Renal cortex interstitium (tissue), 15 donors: ENCODE data around the gene RIBC1. TPM values are rescaled to one million over a fixed set of nuclear protein-coding genes. Genes with fewer than 3 reads are reported as not detected.
"Not testable (repeated sequence)": the region's sequence is repeated elsewhere in the genome, so short reads cannot be mapped to it uniquely, and the experiment has no call there.

Experiments
- DNase-seq, 11 donors: peaks; one replicate each; pipeline ENCODE4 v3.0.0-alpha.2; 2013; ENCODE audit warnings: low read depth in 9 of 11, low spot score in 4 of 11; ENCODE audit errors: extremely low read depth in 1 of 11
- long read RNA-seq, 16 experiments: transcript quantifications; one replicate each; lab custom pipeline, GENCODE V29; 2026
- polyA plus RNA-seq, 3 donors: library from polyadenylated mRNA; unstranded; fragments of 120-200 nt; gene quantifications; one replicate each; pipeline ENCODE4 v1.2.1, GENCODE V29; 2013; ENCODE audit not compliant: insufficient read length in 3 of 3

RIBC1 gene
- polyA plus RNA-seq = 1 to 10 TPM; 4.9 to 5.3 (median 5.2) TPM
- long read RNA-seq, donor 1 = 0 reads
- long read RNA-seq, donor 2 = 0 reads
- long read RNA-seq, donor 3, partial matches to known transcripts = 0 of 2 reads
- long read RNA-seq, donor 3, other reads (novel, unspliced or antisense) = 0 of 2 reads
- long read RNA-seq, donor 4, partial matches to known transcripts = 43 of 137 reads
- long read RNA-seq, donor 4, other reads (novel, unspliced or antisense) = 93 of 137 reads
- long read RNA-seq, donor 5, partial matches to known transcripts = 124 of 255 reads
- long read RNA-seq, donor 5, other reads (novel, unspliced or antisense) = 128 of 255 reads
- long read RNA-seq, donor 6 = 0 reads
- long read RNA-seq, donor 7, partial matches to known transcripts = 0 of 2 reads
- long read RNA-seq, donor 7, other reads (novel, unspliced or antisense) = 0 of 2 reads
- long read RNA-seq, donor 8, partial matches to known transcripts = 5 of 6 reads
- long read RNA-seq, donor 8, other reads (novel, unspliced or antisense) = 0 of 6 reads
- long read RNA-seq, donor 9 = 0 reads
- long read RNA-seq, donor 10 = 0 reads
- long read RNA-seq, donor 11, partial matches to known transcripts = 44 of 129 reads
- long read RNA-seq, donor 11, other reads (novel, unspliced or antisense) = 83 of 129 reads
- long read RNA-seq, donor 12 = 0 reads
- long read RNA-seq, donor 13, partial matches to known transcripts = 0 of 2 reads
- long read RNA-seq, donor 13, other reads (novel, unspliced or antisense) = 0 of 2 reads
- long read RNA-seq, donor 14 = 0 reads
- long read RNA-seq, donor 15 = 0 reads
- long read RNA-seq, donor 16, partial matches to known transcripts = 0 of 2 reads
- long read RNA-seq, donor 16, other reads (novel, unspliced or antisense) = 0 of 2 reads

DNA sequence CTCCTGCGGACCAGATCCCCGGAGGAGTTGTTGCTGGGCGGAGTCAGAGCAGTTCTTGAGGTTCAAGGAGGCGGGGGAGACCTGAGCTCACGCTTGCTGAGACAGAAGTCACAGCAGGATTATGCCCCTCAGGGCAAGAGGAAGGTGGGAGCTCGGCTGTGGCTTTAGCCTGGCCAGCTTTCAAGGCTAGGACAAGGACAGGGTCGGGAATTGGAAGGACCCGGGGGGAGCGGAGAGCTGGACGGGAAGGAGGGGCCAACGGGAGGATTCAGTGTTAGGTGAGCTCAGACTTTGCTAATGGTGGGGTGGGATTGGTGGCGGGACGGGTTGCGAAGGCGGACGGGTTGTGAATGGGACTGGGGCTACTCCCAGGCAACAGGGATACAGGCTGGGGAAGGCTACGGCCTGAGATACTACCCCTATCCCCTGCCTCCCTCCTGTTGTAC lies at the start of gene RIBC1:
RIBC1 (plus strand) TSS at position 13 of the 446 bp plus-strand sequence. CDS start 3,404 bp downstream, outside the sequence.
- DNase-seq = no peak

DNA sequence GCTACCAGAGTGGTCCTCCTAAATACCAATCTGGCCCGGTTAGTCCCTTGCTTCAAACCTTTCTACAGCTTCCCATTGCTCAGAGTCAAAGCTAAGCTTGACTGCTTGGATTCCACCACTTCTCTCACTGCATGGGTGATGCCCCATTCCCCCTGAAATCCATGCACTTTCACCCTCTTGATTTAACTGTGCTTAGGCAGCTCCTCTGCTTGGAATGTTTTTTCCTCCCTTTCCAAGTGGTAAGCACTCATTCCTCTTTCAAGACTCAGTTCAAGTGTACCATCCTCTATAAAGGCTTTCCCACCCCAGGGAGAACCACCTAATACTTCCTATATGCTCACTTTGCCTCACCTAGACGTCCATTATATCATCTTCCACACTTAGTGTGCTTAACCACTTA lies 49.4 kb upstream of the RIBC1 start:
- no peak for DNase-seq

DNA sequence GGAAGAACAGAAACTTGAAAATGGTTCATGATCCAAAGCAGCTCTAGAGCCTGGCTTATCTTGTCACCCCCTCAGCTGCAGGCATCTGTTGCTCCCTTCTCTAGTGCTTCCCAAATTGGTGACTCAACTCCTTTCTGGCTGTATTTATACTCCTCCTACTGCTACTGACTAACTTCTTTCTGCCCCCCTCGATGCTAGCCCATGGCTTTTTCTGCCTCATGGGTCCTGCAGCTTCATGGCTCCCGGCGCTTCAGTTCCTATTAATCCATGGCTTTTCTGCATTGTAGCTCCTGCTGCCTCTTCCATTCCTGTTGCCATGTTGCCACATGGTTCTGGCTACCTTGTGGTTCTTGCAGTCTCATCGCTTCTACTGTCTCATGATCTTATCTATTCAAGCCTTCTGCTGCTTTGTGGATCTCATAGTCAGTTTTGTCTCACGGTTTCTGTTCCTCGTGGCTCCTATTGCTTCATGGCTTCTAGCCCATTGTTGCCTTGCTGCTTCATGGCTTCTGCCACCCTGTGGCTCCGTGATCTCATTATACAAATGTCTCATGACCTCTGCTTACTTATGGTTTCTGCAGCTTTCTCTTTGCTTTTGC lies 48.4 kb upstream of the RIBC1 start:
- no peak for DNase-seq

DNA sequence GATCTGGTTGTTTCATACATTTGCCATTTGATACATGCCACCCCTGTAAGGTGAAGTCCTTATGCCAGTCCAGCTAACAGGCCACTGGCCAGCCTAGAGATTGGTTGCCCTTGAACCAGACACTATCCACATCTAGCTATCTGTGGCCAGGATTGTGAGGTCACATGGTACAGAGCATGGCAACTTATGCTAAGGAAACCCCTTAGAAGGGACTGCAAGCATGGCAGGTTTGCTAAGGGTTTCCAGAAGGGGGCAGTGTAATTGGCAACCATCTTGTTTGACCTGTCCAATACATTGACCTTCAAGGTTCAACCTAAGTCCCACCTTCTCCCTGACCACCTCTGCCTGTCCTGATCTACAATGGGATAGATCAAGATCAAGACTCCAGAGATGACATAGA lies 47.8 kb upstream of the RIBC1 start:
- DNase-seq = no peak

DNA sequence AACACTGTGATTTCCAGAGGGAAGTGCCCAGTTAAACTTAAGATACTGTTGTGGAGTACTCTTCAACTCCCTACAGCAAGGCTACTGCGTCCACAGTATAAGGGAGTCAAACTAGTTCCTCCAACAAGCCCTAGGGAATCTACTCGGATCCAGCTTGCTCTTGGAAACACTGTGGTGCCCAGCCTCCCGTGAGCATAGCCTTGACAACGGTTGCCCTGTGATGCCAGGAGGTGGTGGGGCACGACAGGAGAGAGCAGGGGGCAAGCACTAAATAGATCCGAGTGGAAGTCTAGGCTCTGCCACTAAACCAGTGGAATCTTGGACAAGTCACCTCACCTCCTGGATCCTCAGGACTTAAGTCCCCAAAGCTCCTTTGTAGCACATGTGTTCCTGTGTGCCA lies 45.8 kb upstream of the RIBC1 start:
- no peak for DNase-seq

DNA sequence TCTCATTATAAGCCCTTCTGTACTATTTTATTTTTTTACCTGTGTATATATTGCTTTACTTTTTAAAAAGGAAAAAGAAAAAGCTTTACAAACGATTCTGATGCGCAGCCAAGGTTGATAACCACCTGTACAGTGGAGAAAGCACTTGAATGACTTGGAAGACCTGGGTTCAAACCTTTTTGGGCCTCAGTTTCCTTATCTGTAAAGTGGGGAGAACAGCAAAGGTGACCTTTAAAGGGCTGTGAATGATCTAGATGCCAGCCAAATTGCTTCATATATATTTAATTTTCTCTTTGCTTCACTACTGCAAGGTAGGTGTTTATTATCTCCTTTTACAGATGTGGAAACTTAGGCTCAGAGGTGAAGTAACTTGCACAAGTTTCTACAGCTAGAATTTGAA lies 45.2 kb upstream of the RIBC1 start:
- DNase-seq = no peak

DNA sequence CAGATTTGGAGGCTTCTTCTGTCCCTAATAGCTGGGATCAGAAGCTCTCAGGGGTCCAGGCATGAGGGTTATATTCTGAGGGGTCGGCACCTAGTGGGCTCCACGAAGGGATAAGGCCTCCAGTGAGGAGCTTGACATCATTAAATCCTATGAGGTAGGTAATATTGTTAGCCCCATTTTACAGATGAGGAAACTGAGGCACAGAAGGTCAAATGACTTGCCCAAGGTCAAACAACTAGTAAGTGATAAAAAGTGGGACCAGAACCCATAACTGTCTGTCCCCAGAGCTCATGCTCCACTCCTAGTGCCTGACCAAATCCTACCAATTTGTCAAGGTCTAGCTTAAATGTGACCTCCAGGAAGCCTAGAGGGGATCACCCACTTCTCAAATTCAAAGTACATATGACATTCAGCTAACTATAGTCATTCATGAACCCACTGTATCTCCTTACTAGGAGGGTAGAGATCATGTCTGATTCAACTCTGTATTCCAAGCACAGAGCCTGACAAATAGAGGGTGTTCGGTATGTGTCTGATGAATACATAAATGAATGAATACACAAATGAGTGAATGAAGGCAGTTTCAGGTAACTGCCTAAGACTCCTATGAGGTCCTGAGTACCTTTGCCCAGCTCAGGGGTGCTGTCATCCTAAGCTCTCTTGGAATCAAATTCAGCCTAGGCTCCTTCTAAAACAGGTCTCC lies 43.5 kb upstream of the RIBC1 start:
- DNase-seq = no peak

DNA sequence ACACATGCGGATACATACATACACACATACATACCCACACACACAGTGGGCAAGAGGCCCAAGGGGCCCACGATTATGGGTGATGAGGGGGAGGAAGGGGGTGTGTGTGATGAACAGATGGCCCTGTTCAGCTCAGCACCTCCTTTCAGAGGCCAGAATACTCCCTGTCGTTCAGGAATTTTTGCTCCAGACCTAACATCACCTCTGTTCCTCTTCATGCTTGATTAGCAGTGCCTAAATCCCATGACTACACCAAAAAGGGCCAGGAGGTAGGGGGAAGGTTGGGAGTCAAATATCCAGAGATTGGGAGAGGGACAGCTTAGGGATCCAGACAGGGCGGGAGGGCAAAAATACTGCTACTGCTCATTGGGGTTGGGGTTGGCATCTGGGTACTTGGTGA lies 42.9 kb upstream of the RIBC1 start:
- DNase-seq = no peak

DNA sequence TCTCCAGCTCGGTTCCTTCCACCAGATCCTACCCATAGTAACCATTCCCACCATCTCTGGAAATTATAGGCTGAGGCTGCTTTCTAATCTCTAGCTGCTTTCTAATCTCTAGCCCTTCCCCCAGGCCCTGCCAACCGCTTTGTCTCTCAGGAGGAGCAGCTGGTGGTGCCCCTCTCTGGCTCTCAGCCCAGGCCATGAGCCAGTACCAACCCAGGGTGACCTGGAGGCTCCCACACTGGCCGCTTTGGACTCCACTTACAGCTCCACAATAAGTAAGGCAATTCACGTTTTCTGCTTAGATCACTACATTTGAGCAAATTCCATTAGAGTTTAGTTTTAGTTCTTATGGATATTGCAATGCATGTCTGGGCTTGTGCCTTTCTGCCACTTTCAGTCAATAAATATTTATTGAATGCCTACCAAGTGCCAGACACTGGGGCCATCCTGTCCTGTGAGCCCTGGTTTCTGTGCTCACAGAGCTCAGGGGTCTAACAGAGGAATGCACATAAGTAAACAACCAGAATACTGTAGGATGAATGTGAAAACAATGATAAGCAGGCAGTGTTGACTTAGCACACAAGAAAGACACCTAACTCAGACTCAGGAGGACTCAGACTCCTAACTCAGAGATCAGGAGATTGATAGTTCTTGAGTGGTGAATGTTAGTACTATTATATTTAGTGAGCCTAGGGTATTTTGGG lies 39.1 kb upstream of the RIBC1 start:
- DNase-seq = no peak

DNA sequence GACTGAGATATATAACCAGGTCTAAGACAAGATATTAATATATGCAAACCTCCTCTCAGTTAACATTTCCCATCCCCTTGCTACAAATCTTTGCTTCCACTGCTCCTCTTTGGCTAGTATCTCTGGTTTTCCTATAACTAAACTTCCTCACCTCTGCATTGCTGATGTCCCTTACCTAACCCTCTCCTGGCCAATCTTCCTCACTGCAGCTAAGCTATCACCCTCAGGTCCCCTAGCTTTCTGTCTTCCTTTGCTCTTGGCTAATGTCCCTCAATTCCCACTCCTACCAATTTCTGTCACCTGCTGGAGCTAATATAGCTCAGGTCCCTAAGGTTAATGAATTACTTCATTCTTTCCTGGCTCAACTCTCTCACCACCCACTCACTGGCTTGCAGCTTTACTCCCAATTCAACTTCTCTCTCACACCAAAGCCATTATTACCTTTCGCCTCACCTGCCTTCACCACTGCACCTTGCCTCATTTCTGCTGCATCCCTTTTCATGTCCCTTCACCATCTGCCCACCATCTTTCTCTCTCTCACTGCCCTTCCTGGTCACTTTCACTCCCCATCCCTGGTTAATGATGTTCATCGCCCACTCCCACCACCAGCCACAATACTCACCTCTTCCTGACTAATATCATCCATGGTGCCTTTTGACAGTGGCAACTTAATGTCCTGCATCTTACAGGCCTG lies 26.9 kb upstream of the RIBC1 start:
- no peak for DNase-seq

DNA sequence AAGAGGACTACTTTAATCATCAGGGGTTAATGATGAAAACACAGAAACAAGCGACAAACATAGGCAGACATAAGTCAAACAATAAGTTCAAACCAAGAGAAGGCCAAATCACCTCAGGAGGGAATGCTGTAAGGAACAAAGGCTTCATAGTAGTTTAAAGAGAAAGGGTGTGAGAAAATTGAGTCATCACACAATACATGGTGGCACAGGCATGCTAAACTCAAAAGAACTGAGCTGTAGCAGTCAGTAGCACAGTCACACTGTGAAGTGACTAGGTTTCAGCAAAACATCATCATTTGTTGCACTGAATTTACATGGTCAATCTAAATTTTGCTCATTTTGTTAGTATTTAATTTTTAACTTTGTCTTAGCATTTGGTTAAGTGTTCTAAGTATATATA lies 24.5 kb upstream of the RIBC1 start:
- DNase-seq = no peak

DNA sequence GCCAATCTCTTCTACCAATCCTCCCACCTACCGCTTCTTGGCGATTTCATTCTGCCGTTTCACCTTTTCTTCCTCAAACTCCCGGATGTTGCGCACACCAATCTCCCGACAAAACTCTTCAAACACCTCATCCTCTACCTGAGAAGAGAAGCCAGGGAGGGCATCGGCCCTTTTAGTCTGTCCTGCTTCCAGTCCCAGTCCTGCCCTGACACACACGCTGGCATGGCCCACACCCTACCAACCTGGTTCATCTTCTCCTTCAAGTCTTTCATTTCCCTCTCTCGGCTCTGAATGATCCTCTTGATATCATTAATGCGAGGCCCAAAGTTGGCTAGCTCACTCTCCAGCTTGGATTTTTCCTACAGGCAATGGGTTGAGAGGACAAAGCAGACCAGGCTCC lies 19.1 kb upstream of the RIBC1 start:
- no peak for DNase-seq

DNA sequence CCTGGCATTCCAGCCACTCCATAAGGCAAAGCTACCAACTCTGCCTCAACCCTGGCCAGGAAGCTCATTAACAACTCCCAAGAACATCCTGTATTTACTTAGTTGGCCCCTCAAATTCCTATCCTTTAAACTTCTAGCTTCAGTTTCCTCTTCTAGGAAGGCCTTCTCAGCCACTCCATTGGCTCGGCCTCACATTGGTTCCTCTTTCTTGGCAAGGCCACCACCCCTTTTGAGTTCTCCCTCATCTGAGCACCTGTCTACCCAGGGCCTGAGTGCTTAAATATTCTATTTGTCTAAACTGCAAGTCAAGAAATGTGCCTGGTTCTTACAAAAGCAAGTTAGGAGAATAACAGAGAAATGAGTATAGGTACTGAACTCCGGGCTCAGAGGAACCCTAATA lies 10.2 kb upstream of the RIBC1 start:
- DNase-seq = no peak

DNA sequence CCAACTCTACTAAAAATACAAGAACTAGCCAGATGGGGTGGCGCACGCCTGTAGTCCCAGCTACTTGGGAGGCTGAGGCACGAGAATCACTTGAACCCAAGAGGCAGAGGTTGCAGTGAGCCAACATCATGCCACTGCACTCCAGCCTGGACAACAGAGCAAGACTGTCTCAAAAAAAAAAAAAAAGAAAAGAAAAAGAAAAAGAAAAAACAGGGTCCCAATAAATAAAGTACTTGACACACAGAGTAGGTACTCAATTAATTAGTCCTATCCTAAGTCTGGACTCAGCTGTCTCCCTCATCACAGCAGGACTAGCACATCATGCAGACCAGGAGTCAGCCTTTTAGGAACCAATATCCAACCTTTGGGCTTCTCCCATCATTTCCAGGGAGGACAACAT lies 2.3 kb upstream of the RIBC1 start:
- DNase-seq = not testable (repeated sequence)

DNA sequence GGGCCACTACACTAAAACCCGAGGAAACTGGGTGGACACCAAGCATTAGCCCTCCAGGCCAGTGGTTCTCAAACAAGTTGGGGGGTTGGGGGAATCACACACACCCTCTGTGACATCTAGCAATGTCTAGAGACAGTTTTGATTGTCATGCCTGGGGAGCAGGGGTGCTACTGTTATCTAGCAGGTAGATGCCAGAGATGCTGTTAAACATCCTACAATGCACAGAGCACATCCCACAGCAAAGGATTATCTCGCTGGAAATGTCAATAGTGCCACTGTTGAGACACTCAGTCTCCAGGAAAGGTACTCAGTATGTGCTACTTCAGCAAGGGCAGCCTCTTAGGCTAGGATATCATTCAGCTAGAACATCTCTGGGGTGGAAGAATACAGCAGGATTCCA lies 1.5 kb upstream of the RIBC1 start:
- DNase-seq = no peak

DNA sequence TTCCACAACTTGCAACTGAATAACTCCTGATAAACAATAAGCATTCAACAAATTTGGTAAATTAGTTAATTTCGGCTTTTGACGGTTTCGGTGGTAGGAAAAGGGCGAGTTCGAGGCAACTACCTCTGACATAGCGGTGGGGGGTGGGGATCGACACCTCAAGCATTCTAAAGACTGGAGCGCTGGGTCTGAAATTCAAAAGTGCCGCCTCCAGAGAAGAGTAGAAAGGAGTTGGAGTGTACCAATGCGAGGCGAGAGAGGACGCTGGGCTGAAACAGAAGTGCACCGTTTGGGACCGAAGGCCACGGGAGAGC lies 944 bp upstream of the RIBC1 start:
- DNase-seq = no peak

DNA sequence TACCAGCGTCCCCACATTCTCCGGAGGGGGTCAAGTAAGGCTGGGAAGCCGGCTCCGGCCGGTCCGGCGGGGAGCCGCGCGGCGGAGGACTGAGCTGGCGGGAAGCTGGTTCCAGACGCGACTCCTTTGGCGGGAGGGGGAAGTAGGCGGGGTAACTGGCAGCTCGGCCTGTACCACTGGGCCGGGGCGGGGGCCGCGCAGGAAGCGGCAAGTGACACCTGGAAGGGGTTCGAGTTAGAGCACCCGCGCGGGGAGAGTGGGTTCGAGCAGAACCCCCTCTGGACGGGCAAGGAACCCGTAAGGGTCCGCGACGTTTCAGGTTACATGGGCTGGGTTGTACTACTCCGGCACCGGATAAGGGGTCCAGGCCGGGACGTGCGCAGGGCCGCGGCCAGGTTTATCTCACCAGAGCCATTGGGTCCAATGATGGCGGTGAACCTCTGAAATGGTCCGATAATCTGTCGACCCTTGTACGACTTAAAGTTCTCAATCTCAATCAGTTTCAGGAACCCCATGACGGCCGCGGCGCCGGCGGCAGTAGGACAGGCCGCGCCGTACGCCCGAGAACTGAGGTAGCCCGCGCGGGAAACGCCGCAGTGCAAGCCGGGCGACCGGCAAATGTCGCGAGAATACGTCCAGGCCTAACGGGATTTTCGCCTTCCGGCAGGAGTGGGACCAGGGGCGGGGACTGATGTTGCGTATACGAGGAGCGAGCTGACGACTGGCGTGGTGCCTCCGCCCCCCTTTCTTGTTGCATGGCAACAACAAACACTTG lies 400 bp upstream of the RIBC1 start, which contains the start of gene SMC1A:
SMC1A (minus strand) TSS at position 569 of the 775 bp plus-strand sequence; CDS start at position 515, 54 bp downstream.
- DNase-seq = peak; percentile 79 to 99 (median 94)
